Activated CD4-positive, alpha-beta T cell treated with anti-CD3 and anti-CD28 coated beads, Interleukin-2, amount 50 U/mL, for 4 hours (primary cell): ENCODE data around the gene EPHB6.

Experiments
- DNase-seq, 2 experiments: peaks; one replicate each; pipeline ENCODE4 v3.0.0-alpha.2; 2020

Gene EPHB6

DNA sequence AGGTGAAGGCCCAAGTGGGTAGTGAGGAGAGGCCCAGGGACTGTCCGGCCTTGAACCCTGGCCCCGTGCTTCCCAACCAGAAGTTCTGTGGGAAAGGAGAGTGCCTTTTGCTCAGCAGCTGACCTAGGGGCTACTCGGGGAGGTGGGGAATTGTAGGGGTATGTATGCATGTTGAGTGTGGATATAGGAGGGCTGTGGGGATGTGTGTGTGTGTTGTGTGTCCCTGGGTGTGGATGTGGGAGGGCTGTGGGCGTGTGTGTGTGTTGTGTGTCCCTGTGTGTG lies 12.2 kb downstream of the EPHB6 start:
- DNase-seq: no peak

DNA sequence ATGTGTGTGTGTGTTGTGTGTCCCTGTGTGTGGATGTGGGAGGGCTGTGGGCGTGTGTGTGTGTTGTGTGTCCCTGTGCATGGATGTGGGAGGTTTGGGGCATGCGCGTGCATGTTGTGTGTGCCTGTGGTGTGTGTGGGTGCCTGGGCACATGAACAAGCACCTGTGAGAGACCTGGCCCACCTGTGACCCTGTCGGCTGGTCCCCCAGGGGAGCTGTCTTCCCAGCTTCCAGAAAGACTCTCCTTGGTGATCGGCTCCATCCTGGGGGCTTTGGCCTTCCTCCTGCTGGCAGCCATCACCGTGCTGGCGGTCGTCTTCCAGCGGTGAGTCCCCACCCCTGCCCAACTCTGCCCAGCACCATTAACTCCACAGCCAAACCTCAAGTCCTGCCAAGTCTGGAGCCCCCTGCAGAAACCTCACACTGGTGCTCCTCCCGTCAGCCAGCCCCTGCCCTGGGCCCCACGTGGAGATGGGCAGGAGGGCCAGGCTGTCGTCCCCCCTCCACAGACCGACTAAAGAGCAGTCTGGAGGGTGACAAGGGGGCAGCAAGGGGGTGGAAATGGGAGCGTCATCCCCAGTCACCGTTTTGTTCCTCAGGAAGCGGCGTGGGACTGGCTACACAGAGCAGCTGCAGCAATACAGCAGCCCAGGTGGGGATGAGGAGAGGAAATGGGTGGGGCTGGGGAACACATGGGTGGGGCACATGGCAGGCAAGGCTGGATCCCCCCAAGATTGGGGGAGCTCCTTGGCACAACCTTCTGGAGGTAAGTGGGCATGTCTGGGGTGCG lies 12.7 kb downstream of the EPHB6 start:
- DNase-seq: no peak

- no peak for DNase-seq
These were observed 13.5 kb downstream of the EPHB6 start for GRCh38 chr7:142868188-142868985.

GRCh38 chr7:142868986-142869415 lies 14.1 kb downstream of the EPHB6 start:
- DNase-seq: no peak

GRCh38 chr7:142869434-142869833 lies 14.6 kb downstream of the EPHB6 start:
- DNase-seq: no peak

DNA sequence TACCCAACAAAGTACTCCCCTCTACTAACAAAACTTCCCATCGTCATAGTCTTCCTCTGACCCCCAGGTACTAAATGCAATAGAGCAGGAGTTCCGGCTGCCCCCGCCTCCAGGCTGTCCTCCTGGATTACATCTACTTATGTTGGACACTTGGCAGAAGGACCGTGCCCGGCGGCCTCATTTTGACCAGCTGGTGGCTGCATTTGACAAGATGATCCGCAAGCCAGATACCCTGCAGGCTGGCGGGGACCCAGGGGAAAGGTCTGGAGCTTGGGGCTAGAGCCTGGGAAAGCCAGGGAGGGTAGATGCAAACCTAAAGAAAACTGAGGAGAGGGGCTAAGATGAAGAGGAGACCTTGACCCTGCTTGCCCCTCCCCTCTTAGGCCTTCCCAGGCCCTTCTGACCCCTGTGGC lies 15.3 kb downstream of the EPHB6 start:
- DNase-seq: no peak

- DNase-seq: no peak
These were observed 15.8 kb downstream of the EPHB6 start for GRCh38 chr7:142870566-142871259.

- DNase-seq: no peak
These were observed 16.6 kb downstream of the EPHB6 start for GRCh38 chr7:142871260-142872105.

- no peak for DNase-seq
These were observed 17.3 kb downstream of the EPHB6 start for GRCh38 chr7:142872106-142872675.

DNA sequence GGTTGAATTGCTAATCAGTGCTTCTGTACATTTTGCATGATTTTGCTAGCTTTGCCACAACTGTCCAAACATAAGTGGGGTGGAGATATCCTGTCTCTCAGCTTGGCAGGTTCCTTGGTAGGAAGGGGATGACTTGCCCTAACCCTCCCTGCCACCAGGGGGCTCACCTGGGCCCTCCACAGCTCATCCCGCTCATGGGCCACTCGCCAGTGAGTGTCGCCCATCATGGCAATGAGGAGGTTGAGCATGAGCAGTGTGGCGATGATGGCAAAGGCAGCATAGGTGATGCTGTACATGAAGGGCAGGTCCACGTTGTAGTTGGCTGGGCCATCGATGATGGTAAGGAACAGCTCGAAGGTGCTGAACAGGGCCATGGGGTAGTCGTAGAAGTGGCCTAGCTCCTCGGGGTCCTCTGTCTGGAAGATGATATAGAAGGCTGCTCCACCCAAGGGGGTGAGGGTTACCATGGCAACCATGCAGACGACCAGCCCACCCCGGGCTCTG lies 18.5 kb downstream of the EPHB6 start:
- DNase-seq: no peak

DNA sequence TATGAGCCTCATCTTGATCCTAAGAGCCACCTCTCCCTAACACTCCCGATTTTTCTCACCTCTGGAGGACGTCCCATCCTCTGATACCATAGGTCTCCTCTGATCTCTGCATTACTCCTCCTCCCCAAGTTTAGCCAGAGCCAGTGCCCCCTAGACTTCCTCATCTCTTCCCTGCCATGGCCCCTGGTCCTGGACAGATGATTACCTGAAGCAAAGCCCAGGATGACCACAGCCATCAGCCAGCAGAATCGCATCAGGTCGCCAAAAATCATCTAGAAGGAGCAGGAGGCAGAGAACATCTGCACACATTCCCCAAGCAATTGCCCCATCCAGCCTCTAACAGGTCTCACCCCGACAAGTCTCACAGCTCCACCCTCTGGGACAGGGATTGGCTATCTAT lies 19.0 kb downstream of the EPHB6 start:
- no peak for DNase-seq

GRCh38 chr7:142874409-142874808 lies 19.5 kb downstream of the EPHB6 start:
- no peak for DNase-seq

GRCh38 chr7:142874837-142875236 lies 20.0 kb downstream of the EPHB6 start:
- DNase-seq: no peak

- no peak for DNase-seq
These were observed 20.6 kb downstream of the EPHB6 start for GRCh38 chr7:142875456-142875855.

- no peak for DNase-seq
These were observed 21.5 kb downstream of the EPHB6 start for GRCh38 chr7:142876236-142876960.

GRCh38 chr7:142876991-142877910 lies 22.4 kb downstream of the EPHB6 start:
- no peak for DNase-seq

GRCh38 chr7:142878315-142878714 lies 23.4 kb downstream of the EPHB6 start:
- DNase-seq: no peak

- no peak for DNase-seq
These were observed 24.2 kb downstream of the EPHB6 start for GRCh38 chr7:142879060-142879459.

DNA sequence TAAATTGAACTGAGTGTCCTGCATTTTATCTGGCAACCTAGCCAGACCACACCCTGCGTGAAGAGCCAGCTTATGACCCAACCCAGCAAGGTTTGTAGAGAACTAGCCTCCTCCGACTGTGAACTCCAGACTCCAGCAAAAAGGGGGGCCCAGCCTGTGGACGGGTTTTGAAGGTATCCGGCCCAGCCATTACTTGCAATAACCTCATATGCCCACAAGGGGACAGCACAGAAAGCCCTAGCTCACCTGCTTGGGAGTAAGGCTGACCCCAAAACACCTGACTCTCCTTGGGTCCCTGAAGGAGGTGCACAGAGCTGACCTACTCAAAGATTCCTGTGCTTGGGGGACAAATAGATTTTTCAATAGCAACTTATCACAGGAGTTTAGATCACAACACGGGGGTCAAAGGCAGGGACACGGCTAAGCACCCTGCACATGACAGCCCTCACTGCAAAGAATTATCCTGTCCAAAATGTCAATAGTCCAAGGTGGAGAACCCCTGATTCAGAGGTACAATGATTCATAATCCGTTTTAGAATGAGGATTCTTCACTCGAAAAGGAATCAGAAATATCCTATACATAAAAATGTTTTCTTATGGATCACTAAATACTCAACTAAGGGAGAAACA lies 26.1 kb downstream of the EPHB6 start:
- DNase-seq: peak; percentile 24 to 25
